Measurements from ENCODE around the gene CCDC73.

The CCDC73 gene

DNA sequence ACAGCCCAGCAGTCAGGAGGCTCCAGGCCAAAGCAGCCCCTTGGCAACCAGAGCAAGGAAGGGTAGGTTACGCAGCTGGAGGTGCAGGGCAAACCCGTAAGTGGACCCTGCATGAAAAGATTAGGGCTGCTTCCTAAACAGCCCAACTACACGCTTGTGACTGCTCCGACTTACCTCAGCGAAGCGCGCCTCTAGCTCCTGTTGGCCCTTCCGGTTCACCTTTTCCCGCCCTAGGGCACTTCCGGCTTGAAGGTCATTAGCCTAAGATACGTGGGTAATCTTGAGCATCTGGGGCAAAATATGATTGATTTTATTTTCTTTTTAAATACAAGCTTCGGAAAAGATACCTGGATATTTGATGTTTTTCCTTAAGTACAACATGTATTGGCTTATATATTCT, at the start of gene CCDC73:
Gene CCDC73, minus strand, starts transcription at position 224 of the 400 bp plus-strand sequence. CDS start 34,419 bp downstream, outside the sequence.
- no peak for DNase-seq

DNA sequence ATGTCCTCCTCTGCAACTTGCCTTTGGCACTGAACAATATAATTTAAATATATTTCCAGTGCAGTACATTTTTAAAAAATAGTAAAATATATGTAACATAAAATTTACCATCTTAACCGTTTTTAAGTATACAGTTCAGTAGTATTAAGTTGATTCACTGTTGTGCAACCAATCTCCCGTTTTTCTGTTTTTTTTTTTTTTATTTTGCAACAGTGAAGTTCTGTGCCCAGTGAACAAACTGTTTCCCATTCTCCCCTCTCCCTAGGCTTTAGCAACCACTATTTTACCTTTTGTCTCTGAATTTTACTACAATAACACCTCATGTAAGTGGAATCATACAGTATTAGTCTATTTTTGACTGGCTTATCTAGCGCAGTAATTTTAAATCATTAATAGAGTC, 49.1 kb upstream of the CCDC73 start:
- DNase-seq: no peak

DNA sequence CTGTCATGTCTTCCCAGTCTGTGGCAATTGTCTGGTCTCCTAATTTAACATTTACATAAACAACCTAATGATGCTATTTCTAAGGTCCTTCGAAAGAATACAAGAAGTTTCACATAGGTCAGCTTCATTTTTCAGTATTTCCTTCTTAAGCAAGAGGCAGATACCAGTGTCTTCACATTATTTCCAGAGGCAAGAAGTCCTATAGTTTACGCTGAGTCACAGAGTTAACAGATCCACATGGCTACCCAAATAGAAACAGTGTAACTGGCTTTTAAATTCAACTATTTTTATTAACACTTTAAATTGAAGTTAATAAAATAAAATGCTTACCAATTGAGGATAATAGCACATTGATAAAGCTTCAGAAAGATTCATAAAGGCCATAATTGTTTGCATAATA, 46.1 kb upstream of the CCDC73 start:
- no peak for DNase-seq

DNA sequence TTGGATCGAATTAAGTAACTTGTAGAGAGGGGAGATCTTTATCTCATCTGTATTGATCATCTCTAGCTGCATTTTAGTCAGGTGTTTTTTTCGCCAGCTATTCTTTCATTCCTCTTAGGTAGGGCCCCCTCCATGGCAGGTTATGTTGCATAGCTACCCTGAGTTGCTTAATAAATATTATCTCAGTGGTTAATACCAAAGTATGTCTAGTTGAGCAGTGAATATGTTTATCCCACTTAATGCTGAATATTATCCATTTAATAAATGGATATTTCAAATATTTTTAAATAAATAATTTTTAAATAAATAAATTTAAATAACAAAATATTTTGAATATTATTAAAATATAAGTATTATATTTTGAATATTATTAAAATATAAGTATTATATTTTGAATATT, 44.8 kb upstream of the CCDC73 start:
- no peak for DNase-seq

DNA sequence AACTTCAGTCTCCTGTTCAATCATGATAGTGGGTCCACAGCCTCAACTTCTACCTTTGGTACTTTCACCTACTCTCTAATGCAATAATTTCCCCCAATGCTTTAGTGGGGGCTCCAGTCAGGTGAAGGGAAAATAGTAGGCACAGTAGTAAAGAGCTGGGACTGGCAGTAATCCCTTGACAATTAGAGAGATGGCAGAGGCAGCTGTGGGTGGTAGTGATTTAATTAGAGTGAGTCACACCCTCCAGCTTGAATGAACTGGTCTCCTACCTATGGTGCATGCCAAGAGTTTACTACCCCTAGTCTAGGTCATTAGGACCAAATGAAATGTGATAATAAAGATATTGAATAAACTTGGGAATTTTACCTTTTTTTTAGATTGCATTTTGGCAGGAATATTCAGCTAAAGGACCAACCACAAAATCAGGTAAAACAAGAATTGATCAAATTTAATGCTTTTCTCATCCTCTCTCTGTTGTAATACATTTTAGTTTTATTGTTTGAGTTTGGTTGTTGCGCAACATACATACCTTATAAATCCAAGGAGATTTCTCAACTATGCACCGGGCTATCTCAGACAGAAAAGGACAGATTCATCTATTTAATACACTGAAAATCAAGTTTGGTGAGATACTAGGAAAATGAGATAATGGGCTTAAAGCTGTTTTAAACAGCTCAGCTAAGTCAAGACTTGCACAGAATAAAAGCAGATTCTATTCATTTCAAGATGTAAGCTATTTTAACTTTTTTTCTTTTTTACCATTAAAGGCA, 44.2 kb upstream of the CCDC73 start:
- DNase-seq: no peak

DNA sequence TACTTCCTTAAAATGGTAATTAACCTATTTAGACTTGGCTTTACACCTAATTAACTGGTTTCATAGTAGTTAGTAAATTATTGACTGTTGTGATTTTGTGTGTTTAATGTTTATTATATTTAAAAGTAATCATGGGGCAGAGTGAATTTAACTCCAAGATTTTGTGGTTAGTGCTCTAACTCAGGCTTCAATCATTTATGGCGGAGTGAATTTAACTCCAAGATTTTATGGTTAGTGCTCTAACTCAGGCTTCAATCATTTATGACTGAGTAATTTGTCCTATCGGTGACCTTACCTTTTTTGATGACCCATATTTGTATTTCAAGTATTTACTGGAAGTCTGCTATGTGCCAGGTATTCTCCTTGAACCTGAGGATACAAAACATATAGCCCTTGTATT, 42.5 kb upstream of the CCDC73 start:
- DNase-seq: no peak

DNA sequence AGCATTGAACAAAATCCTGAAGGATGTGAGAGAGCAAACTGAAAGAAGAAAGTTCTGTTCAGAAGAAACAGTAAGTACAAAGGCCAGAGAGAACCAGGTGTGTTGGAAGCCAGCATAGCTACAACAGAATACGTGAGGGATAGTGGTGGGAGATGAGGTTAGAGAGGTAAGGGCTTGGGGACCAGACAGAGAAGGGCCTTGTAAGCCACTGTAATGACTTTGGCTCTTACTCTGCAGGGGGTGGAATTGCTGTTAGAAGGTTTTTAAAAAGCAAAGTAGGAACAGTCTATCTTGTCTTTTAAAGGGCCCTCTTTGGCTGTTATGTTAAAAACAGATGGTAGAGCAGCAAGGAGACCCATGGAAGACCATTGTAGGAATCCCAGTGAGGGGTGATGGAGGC, 39.5 kb upstream of the CCDC73 start:
- DNase-seq: no peak

DNA sequence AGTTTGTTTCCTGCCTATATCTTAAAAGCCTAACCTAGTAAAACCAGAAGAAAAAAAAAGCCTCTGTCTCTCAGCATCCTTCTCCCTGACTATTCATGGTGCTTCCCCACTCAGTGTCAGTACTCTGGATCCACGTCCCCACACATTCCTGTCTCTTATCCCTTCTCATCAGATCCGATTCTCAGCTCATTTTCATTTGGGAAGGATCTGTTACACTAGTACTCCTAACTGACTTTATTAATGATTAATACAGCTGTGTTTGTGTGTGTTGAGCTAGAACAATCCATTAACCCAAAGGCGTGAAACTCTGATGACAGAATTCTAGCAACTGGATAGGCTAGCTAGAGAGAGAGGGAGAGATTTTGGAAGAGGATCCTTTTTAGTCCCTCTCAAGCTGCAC, 36.8 kb upstream of the CCDC73 start:
- DNase-seq: no peak

DNA sequence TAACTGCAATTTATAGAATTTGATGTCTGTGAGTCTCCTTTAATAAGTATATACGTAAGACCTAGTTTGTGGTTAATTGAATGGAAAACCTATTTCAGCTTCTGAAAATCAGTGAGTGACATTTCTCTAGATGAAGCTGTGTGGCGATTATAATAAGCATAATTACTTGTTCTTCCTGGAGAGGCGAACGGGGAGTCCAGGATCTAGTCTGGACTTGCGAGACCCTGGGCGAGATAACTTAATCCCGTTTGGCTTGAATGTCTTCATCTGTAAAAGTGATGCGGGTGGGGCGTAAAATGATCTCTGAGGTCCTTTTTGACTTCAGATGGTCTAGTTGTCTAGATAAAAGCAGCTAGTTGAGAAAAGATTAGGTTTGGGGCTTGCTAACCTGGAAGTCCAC, 36.3 kb upstream of the CCDC73 start:
- DNase-seq: no peak

DNA sequence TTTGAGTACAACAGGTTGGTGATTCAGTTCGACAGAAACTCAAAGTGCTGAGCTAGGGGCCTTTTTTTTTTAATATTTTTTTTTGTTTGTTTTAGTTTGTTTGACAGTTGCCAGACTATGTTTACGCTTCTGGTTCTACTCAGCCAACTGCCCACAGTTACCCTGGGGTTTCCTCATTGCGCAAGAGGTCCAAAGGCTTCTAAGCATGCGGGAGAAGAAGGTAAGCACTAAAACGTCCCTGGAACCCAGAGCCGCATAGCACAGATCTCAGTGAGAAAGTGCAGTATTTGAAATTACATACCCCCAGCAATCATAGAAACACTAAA, 35.9 kb upstream of the CCDC73 start:
- peak; percentile 59 for DNase-seq

DNA sequence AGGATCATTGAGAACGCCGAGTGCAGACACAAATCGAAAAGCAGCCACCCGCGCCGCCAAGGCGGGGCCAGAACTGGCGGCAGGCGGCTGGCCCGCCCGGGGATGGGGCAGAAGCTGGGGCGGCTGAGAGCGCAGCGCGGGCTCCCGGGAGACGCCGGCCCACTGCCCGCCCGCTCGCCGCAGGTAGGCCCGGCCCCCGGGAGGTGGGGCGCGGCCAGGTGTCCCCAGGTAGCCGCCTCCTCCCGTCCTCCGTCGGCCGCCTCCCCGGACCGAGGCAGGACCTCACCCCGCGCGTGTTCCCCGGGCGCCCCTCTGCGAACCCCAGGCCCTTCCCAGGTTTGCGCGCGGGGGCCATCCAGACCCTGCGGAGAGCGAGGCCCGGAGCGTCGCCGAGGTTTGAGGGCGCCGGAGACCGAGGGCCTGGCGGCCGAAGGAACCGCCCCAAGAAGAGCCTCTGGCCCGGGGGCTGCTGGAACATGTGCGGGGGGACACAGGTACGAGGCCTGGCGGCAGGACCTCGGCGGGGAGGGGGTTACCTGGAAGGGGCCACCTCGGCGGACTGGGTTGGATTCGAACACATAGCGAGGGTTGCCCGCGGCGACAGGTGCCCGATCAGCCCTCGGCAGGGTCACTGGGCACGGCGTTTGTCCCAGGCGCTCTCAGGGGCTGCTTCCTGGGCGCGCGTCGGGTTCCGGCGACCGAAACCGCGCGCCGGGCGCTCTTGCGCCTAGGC, 35.4 kb upstream of the CCDC73 start, which contains the start of gene PRRG4:
Gene PRRG4, plus strand, starts transcription at position 248 of the 733 bp plus-strand sequence. CDS start 603 bp downstream, outside the sequence.
- DNase-seq: peak; percentile 81

DNA sequence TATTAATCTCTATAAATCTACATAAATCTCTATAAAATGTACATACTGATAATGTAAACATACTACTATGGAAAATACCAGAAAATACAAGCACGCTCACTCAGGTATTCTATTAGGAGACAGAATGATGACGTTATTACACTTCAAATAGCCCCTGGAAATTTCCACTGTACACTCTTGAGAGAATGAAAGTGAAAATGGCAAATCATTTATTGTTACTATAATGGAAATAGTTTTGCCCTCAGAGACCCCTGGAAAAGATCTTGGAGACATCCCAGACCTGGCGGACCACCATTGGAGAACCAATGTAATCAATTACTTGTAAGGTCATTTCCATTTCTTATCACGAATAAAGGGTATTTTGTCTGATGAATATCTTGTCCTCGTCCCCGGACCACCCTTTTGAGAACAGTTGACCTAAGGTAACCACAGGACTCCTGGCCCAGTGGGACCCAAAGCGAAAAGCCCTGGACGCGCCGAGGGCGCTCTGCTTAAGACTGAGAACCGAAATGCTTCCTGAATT, 34.8 kb upstream of the CCDC73 start:
- DNase-seq: peak; percentile 69

DNA sequence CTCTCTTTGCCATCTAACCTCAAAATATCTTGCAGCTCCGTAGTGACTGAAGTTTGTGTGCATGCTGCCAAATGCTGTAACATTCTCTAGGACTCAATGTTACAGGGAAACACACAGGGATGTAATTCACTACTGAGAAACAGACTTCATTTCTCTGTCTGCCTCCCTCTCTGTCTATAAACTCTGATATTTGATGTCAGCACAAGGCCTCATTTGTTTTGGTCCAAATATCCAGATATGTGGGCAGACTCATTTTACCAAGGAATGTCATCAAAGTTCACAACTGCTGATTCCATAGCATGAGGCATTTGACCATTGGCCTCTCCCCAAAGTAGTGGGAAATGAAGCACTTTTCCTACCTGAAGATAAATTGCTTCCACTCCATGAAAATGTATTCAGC, 32.8 kb upstream of the CCDC73 start:
- no peak for DNase-seq

DNA sequence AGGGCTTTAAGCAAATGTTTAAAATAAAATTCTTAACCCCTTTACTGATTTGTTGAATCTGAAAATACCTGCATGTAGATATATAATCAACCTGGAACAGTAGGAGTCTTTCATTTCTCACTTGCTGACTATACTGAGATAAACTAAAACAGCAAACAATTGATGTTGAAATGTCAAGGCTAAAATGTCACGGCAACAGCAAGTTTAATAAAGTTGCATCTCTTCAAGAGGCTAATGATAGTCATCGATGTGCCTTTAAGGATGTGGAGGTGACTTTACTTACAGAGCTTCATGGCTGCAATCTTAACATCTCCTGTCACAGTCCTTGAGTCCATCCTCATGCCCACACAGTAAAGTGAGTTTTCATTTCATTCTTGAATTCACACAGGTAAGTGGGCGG, 31.7 kb upstream of the CCDC73 start:
- DNase-seq: no peak

DNA sequence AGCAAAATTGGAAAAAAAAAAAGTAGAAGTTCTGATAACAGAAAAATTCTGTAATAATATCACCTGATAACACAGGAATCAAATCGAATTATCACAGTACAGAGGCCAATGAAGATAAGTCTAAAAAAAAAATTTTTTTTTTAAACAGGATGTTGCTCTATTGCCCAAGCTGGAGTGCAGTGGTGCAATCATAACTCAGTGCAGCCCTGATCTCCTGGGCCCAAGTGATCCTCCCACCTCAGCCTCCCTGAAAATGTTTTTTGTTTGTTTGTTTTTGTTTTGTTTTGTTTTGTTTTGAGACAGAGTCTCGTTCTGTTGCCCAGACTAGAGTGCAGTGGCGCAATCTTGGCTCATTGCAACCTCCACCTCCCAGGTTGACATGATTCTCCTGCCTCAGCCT, 29.2 kb upstream of the CCDC73 start:
- DNase-seq: peak; percentile 27

DNA sequence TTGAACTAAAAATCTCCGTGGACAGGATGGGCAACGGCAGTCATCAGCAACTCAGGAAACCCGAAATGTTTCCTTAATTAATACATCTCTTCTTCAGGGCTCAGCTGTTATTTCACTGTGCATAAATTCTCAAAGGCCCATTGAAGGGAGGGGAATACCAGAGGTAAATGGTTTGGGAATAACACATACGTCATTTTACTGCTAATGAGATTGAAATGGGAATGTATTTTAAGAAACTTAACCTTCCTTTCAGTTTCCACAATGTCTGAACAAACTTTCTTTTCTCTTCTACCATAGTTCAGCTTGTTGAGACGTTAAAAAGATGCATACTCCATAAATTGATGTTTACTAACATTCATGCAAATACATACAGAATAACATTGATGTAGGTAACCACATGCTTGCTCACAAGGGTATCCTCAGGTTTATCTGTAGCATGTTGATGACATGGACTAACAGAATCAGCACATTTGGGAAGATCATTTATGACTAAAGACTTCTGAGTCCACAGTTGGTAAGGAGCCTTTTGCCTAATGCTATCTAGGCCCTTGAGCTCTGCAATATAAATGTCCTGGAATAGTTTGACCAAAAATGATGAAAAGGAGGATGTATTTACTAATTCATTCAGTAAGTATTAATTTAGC, 27.6 kb upstream of the CCDC73 start:
- peak; percentile 10 for DNase-seq

DNA sequence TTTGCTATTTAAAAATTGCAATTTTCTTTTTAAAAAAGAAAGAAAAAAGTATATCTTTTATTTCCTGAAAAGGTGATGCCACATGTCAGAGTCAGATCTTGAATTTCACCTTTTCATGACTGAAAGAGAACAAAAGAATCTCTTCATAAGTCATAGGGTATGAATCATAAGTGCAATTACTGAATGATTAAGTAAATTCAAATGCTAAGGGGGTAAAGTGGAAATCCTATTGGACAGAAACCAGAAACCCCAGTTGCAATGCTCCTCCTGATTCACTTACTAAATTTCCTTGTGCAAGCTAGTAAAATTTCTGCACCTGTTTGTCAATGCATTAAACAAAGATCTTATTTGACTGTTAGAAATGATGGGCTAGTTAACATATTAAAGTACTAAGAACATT, 27.1 kb upstream of the CCDC73 start:
- DNase-seq: peak; percentile 39

DNA sequence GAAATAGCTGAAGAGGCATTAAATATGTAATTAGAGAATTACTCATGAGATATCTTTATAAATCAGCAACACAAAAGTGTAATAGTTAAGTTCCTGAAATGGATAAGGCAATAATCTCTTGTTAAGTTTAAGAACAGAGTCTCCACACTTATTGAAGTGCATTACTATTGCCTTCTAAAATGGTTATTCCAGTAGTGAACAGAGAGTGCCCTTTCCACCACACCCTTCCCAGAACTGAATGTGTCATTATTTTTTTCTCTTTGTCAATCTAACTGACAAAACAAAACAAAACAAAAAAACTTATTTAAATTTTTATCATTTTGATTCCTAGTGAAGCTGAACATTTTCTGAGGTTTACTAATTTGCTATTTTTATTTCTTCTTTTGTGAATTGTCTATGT, 26.0 kb upstream of the CCDC73 start:
- DNase-seq: peak; percentile 18

DNA sequence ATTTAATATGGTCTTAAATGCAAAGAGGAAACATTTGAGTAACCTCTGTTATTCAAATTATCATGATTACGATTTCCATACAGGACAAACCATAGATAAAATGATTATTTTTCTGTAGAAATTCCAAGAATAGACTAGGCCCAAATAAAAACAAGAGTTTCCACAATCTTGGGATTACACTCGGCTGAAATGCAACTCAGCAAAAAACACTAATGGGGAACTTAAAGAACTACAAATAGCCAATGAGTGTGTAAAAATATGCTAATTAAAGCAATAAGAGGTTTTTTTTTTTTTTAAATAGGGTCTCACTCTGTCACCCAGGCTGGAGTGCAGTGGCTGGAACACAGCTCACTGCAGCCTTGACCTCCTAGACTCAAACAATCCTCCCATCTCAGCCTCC, 24.7 kb upstream of the CCDC73 start:
- DNase-seq: no peak

DNA sequence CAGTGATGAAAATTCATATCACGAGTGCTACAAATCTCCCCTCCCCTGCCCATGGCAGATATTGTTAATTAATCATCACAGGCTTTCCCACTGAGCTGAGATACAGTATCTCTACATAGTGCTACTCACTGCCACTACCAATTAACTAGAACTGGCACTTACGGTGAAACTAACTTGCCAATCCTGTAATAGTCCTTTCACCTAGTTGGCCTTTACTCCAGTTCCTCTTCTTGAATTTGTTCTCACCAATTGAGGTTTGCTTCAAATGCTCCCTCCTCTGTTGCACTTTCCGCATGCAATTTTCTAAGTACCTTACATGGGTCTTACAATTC, 23.4 kb upstream of the CCDC73 start:
- DNase-seq: peak; percentile 13

DNA sequence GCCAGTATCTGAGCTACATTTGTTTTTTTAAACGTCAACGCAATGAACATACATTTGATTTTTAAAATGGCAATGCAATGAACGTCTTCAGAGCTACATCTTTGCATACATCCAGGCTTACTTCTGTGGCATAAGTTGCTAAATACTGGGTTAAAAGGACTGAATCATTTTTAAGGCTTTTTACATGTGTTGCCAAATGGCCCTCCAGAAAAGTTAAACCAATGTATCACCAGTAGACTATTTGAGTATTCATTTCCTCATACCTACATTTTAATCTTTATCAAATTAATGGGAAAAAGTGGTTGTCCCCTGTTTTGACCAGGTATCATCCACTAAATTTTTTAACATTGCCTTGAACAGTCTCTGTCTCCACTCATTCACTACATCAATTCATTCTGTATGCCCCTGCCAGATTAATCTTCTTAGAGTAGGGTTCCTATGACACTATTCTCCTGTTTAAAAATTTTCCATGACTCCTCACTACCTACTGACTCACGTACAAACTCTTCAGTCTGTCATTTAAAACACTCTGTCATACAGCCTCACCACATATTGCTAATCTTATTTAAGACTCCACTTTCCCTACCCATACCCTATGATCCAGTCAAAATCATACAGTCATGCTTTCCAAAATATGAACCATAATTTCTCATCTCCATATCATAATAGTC, 22.9 kb upstream of the CCDC73 start:
- no peak for DNase-seq

DNA sequence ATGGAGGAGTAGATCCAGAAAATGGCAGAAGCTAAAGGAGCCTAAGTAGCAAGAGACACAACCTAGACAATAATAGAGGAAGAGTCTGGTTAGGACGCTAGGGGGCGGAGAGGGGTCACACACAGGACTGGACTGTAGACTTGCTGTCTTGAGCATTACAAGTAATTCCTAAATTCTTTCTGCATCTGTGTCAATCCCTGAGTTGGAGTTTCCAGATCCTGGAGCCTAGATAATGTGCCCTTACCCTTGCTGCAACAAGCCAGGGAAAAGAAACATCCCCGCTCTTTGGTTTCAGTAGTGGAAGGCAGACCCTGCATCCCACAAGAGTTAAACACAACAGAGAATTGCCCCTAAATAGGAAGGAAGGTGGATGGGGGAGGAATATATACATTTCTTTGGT, 14.9 kb upstream of the CCDC73 start:
- DNase-seq: peak; percentile 72

DNA sequence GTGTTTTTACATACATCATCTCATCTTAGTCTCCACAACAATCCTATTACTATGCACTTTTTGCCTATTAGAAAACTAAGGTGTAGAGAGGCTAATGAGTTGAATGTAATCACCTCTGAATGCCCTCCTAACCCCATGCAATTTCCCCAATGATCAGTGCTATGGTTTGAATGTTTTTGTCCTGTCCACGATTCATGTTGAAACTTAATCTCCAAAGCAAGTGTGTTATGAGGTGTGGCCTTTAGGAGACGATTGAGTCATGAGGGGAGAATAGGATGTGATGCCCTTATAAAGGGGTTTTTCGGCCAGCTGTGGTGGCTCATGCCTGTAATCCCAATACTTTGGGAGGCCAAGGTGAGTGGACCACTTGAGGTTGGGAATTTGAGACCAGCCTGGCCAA, 2.0 kb upstream of the CCDC73 start:
- no peak for DNase-seq

Measured in inflammatory macrophage treated with lipopolysaccharide for 4 hours (primary cell).